Stimulated activated CD4-positive, alpha-beta T cell treated with anti-CD3 and anti-CD28 coated beads, TNF-alpha, amount 100 ng/mL, for 48 hours (primary cell): ENCODE measurements around the gene GAGE13.
"Not testable (repeated sequence)": the region's sequence is repeated elsewhere in the genome, so short reads cannot be mapped to it uniquely, and the experiment has no call there.

Source experiments
- DNase-seq, 3 donors: peaks; one replicate each; pipeline ENCODE4 v3.0.0-alpha.2; 2020; ENCODE audit warnings: low read depth in 3 of 3

The GAGE13 gene

GRCh38 chrX:49330421-49330820 lies 961 bp upstream of the GAGE13 start:
- DNase-seq: not testable (repeated sequence)

DNA sequence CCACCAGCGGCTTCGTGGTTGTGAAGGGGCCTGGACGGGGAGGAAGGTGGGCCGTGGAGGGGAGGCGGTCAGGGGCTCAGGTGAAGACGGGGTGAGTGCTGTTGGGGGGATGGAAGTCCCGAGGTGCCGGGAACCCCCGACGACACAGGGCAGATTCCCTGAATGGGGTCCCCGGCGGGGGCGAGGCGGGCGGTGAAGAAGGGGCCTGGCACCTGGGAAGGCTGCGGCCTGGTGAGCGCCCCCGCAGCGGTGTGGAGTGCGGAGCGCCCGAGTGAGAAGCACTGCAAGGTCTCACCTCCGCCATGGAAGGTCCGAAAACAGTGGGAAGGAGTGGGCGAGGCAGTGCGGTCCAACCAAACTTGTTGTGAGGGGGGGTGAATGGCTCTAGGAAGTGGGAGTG lies 459 bp downstream of the GAGE13 start:
- not testable (repeated sequence) for DNase-seq

DNA sequence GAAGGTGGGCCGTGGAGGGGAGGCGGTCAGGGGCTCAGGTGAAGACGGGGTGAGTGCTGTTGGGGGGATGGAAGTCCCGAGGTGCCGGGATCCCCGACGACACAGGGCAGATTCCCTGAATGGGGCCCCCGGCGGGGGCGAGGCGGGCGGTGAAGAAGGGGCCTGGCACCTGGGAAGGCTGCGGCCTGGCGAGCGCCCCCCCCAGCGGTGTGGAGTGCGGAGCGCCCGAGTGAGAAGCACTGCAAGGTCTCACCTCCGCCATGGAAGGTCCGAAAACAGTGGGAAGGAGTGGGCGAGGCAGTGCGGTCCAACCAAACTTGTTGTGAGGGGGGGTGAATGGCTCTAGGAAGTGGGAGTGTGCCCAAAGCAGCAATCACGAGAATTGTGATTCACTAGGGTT lies 10.1 kb downstream of the GAGE13 start:
- not testable (repeated sequence) for DNase-seq

- not testable (repeated sequence) for DNase-seq
Observed at GRCh38 chrX:49344496-49345175, 13.3 kb downstream of the GAGE13 start.

- not testable (repeated sequence) for DNase-seq
Observed at GRCh38 chrX:49345402-49345801, 14.0 kb downstream of the GAGE13 start.

DNA sequence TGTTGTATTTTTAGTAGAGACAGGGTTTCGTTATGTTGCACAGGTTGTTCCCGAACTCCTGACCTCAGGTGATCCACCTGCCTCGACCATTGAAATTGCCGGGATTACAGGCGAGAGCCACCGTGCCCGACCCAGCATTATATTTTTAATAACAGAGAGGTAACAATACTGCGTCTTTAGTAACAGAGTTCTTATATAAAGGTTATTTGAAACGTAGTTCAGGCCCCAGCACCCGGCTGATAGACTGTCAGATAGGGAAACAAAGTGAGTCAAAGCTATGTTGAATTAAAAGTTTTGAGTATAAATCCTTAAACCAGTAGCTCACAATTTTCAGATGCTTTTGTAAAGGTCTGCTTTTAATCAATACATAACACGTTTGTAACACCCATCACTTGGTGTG lies 14.8 kb downstream of the GAGE13 start:
- DNase-seq: not testable (repeated sequence)
